ENCODE results near the gene GMCL1.

- TF ChIP-seq EZH2 (IDR thresholded peaks at IDR 0.05; ENCODE audit: low read depth): no peak
- TF ChIP-seq, protein P1, sequence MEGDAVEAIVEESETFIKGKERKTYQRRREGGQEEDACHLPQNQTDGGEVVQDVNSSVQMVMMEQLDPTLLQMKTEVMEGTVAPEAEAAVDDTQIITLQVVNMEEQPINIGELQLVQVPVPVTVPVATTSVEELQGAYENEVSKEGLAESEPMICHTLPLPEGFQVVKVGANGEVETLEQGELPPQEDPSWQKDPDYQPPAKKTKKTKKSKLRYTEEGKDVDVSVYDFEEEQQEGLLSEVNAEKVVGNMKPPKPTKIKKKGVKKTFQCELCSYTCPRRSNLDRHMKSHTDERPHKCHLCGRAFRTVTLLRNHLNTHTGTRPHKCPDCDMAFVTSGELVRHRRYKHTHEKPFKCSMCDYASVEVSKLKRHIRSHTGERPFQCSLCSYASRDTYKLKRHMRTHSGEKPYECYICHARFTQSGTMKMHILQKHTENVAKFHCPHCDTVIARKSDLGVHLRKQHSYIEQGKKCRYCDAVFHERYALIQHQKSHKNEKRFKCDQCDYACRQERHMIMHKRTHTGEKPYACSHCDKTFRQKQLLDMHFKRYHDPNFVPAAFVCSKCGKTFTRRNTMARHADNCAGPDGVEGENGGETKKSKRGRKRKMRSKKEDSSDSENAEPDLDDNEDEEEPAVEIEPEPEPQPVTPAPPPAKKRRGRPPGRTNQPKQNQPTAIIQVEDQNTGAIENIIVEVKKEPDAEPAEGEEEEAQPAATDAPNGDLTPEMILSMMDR (conservative IDR thresholded peaks at IDR 0.05): no peak
These were observed 6.2 kb downstream of the GMCL1 start for GRCh38 chr2:69835666-69836065.

Measured in PC-9 (cell line).